NCI-H1694 treated with DMSO at 0.1 percent for 48 hours (cell line): ENCODE results near the gene CIC.

Experiments used
- DNase-seq: peaks from one replicate; lab custom pipeline; 2025; lab: John Stamatoyannopoulos, UW

The CIC gene

GRCh38 chr19:42288881-42289555, 20.0 kb downstream of the CIC start:
- no peak for DNase-seq

GRCh38 chr19:42289556-42290041, 20.5 kb downstream of the CIC start:
- no peak for DNase-seq

- no peak for DNase-seq
These were observed 21.1 kb downstream of the CIC start for GRCh38 chr19:42290136-42290522.

- DNase-seq, result no peak
These were observed 21.7 kb downstream of the CIC start for GRCh38 chr19:42290523-42291434.

- no peak for DNase-seq
These were observed 22.4 kb downstream of the CIC start for GRCh38 chr19:42291435-42291810.

- DNase-seq, result no peak
These were observed 23.2 kb downstream of the CIC start for GRCh38 chr19:42292042-42292960.

- no peak for DNase-seq
These were observed 23.9 kb downstream of the CIC start for GRCh38 chr19:42292963-42293362.

GRCh38 chr19:42293540-42293939, 24.5 kb downstream of the CIC start:
- no peak for DNase-seq

GRCh38 chr19:42293948-42294347, 24.9 kb downstream of the CIC start:
- no peak for DNase-seq

- DNase-seq, result no peak
These were observed 25.6 kb downstream of the CIC start for GRCh38 chr19:42294471-42295137.

- no peak for DNase-seq
These were observed 26.3 kb downstream of the CIC start for GRCh38 chr19:42295342-42295741.

- DNase-seq, result peak; percentile 64
These were observed 26.9 kb downstream of the CIC start for GRCh38 chr19:42295831-42296525.

GRCh38 chr19:42297039-42297438, 28.0 kb downstream of the CIC start:
- no peak for DNase-seq

GRCh38 chr19:42301646-42302203, 32.7 kb downstream of the CIC start, which contains the start of gene PRR19:
TSS of gene PRR19 (plus strand) at chr19:42302132. CDS start at chr19:42309585, 7,453 bp downstream.
- DNase-seq, result no peak

- no peak for DNase-seq
These were observed 34.0 kb downstream of the CIC start for GRCh38 chr19:42303101-42303464.

GRCh38 chr19:42303876-42304275, 34.8 kb downstream of the CIC start:
- no peak for DNase-seq

- DNase-seq, result no peak
These were observed 37.6 kb downstream of the CIC start for GRCh38 chr19:42306646-42307045.

- no peak for DNase-seq
These were observed 40.6 kb downstream of the CIC start for GRCh38 chr19:42309686-42310085.

- DNase-seq, result no peak
These were observed 42.6 kb downstream of the CIC start for GRCh38 chr19:42311657-42312056.

GRCh38 chr19:42312370-42312769, 43.3 kb downstream of the CIC start:
- DNase-seq, result no peak
